Vagina (tissue), 2 donors: ENCODE results near the gene SENP1. TPM values are rescaled to one million over a fixed set of nuclear protein-coding genes. Genes with fewer than 3 reads are reported as not detected.

Experiments used
- DNase-seq, 2 donors: peaks; one replicate each; pipeline ENCODE4 v3.0.0-alpha.2; 2017; ENCODE audit errors: extremely low spot score in 2 of 2
- H3K27ac ChIP-seq: fragments of 200-600 bp; sonication (generic); one replicate; pipeline ENCODE4 v1.5.1; 2019
- H3K27me3 ChIP-seq: fragments of 200-600 bp; sonication (generic); one replicate; pipeline ENCODE4 v1.5.1; 2019
- H3K36me3 ChIP-seq, 2 donors: fragments of 200-600 bp; sonication (generic); one replicate each; pipeline ENCODE4 v1.5.1; 2017 to 2019
- H3K4me1 ChIP-seq: fragments of 200-600 bp; sonication (generic); one replicate; pipeline ENCODE4 v1.5.1; 2019
- H3K4me3 ChIP-seq, 2 donors: fragments of 200-600 bp; sonication (generic); 1 replicate in 1 of 2; 2 replicates in 1 of 2; pipeline ENCODE4 v1.5.1; 2016 to 2019
- H3K9me3 ChIP-seq: fragments of 200-600 bp; sonication (generic); one replicate; pipeline ENCODE4 v1.5.1; 2019
- POLR2A ChIP-seq, 2 donors: fragments of 450-650 bp; IDR thresholded peaks; one replicate each; pipeline ENCODE4 v1.6.1; 2017; ENCODE audit warnings: antibody characterized with exemption in 2 of 2, mild to moderate bottlenecking in 2 of 2, moderate library complexity in 2 of 2
- POLR2AphosphoS5 ChIP-seq, 2 donors: sonication (generic); formaldehyde crosslinking; IDR thresholded peaks; one replicate each; pipeline ENCODE4 v1.9.0; 2017; ENCODE audit warnings: antibody characterized with exemption in 2 of 2, mild to moderate bottlenecking in 2 of 2, low read depth in 1 of 2; ENCODE audit not compliant: insufficient read depth in 1 of 2
- intact Hi-C: fragments of 100-400 bp; cut with DNase I; formaldehyde crosslinking; loops from one replicate; pipeline ENCODE4 v1.15.1; 2023
- total RNA-seq: library from RNA; depleted of rRNA; stranded (reverse); fragments of >200 nt; gene quantifications from one replicate; pipeline ENCODE4 v1.2.3, GENCODE V29; 2016
- TF ChIP-seq, protein P1 (sequence below), 3 experiments: fragments of 450-650 bp in 2 of 3; fragments of 200-600 bp in 1 of 3; sonication (generic) in 1 of 3; IDR thresholded peaks; one replicate each; pipeline ENCODE4 v1.5.1; 2017 to 2019; ENCODE audit warnings: antibody characterized with exemption in 3 of 3, mild to moderate bottlenecking in 2 of 3, moderate library complexity in 2 of 3

Gene SENP1
- 21.4 TPM for total RNA-seq

DNA sequence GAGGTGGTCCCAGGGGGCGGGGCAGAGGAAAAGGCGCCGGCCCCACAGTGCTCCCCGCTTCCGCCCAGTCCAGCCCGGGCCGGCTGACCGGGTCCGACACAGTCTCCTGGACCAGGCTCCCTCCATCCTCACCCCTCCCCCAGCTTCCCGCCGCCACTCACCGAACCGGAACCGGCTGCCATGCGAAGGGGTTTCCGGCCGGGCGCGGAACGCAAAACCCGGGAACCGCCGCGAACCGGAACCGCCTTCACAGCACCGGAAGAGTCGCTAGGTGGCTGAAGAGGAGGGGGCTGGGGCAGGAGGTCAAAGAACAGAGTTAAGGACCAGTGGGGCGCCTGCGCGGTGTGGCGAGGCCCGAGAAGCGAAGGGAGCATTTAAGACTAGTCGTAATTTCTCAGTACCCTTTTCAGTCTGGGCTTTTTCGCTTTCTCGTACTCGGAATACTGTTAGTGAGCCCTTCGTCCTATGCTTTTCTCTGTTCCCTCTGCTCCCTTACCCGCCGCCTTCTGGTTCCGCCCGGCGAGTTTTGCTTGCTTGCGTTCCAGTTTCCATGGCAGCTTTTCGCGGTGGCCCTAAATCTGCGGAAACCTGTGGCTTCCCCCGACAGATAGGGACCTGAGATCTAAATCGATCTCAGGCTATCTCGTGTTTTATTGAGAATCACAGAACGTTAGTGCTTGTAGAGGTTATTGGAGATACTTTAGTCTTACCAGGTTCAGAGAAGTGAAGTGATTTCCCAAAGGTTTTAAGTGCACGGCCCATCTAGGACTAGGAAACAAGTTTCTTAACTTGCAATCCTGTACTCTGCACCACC lies at the start of gene SENP1:
Gene SENP1, minus strand, starts transcription at position 213 of the 814 bp plus-strand sequence. CDS start 4,607 bp downstream, outside the sequence.
- H3K4me3 ChIP-seq = peak within 1 kb of the TSS; percentile 82 to 95
- DNase-seq = peak in 1 of 2 donors; percentile 90
- H3K27me3 ChIP-seq = no peaks in the 10 kb centered on the region
- TF ChIP-seq POLR2AphosphoS5 (IDR thresholded peaks at IDR 0.05; ENCODE audit: insufficient read depth in 1 of 2, low read depth in 1 of 2) (peak; percentile 82 to 84), POLR2A (IDR thresholded peaks at IDR 0.05) (no peak)
- TF ChIP-seq, protein P1, sequence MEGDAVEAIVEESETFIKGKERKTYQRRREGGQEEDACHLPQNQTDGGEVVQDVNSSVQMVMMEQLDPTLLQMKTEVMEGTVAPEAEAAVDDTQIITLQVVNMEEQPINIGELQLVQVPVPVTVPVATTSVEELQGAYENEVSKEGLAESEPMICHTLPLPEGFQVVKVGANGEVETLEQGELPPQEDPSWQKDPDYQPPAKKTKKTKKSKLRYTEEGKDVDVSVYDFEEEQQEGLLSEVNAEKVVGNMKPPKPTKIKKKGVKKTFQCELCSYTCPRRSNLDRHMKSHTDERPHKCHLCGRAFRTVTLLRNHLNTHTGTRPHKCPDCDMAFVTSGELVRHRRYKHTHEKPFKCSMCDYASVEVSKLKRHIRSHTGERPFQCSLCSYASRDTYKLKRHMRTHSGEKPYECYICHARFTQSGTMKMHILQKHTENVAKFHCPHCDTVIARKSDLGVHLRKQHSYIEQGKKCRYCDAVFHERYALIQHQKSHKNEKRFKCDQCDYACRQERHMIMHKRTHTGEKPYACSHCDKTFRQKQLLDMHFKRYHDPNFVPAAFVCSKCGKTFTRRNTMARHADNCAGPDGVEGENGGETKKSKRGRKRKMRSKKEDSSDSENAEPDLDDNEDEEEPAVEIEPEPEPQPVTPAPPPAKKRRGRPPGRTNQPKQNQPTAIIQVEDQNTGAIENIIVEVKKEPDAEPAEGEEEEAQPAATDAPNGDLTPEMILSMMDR (IDR thresholded peaks at IDR 0.05) = peak; percentile 7 to 38 (median 31)
- no peaks in the 10 kb centered on the region for H3K36me3 ChIP-seq
- H3K9me3 ChIP-seq = no peaks in the 10 kb centered on the region
- H3K4me1 ChIP-seq = peaks cover 26% of the 10 kb centered on the region
- intact Hi-C loops = loop anchor here (5.0 kb wide), 1 partner anchor 51 kb away; the partner anchor contains the start of gene ASB8
- H3K27ac ChIP-seq = peak within 1 kb of the TSS; percentile 91

DNA sequence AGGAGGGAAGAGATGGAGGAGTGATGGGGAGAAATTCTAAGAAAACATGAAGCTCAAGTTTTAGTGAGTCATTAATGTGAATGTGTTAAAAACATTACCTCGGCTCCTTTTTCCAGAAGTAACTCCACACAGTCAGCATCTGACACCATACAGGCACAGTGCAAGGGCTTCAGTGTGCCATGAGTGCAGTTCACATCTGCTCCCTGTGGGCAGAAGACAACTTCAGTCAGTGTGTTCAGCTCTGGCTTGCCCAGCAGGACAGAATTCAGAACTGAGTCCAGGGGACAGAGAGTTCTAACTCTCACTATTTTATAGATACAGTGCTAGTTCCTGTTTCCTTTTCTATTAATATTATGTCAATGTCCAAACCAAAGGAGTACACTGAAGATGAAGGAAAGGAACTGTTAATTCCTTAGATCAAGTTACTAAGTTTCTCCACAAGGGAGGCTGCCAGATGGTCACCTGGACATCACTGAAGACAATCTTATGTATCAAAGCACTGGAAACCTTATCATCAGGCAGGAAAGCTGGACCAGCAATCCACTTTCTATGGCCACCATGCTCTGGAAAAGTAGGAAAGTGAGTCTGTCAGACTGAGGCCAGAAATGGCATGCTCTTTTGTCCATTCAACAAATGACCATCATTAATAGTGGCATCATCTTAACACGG lies 45.4 kb upstream of the SENP1 start:
- Histone ChIP-seq H3K9me3 (no peaks in the 10 kb centered on the region), H3K4me1 (peaks cover 10% of the 10 kb centered on the region), H3K27me3 (no peaks in the 10 kb centered on the region), H3K36me3 (peaks cover 0 to 41% of the 10 kb centered on the region in 2 donors), H3K4me3 (no peak overlapping the region), H3K27ac (no peak overlapping the region)
- TF ChIP-seq, protein P1 (IDR thresholded peaks at IDR 0.05) = no peak
- TF ChIP-seq POLR2AphosphoS5 (IDR thresholded peaks at IDR 0.05; ENCODE audit: insufficient read depth in 1 of 2, low read depth in 1 of 2) (no peak), POLR2A (IDR thresholded peaks at IDR 0.05) (no peak)
- intact Hi-C loops = no loop called here
- DNase-seq = no peak

DNA sequence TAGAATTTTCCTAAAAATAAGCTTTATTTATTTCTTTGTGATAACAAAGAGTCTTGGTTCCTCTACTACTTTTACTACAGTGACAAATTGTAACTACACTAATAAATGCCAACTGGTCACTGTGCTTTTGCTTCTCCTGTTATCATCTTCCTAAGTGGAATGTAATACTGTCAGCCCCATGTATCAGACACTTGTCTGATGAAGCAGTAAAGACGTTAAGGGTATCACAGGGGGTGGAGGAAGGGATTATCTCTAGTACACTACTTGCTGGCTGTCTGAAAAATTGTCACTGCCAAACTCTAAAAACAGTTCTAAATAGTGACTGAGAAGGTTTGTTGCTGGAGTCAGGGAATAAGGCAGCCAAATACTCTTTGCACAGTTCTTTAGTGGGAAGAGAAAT lies 40.1 kb upstream of the SENP1 start:
- H3K9me3 ChIP-seq = no peaks in the 10 kb centered on the region
- DNase-seq = no peak
- TF ChIP-seq POLR2AphosphoS5 (IDR thresholded peaks at IDR 0.05; ENCODE audit: insufficient read depth in 1 of 2, low read depth in 1 of 2) (no peak), POLR2A (IDR thresholded peaks at IDR 0.05) (no peak)
- TF ChIP-seq, protein P1 (IDR thresholded peaks at IDR 0.05) = no peak
- no peak overlapping the region for H3K27ac ChIP-seq
- intact Hi-C loops = no loop called here
- H3K27me3 ChIP-seq = no peaks in the 10 kb centered on the region
- no peaks in the 10 kb centered on the region for H3K4me1 ChIP-seq
- H3K36me3 ChIP-seq = peaks cover 0 to 65% of the 10 kb centered on the region in 2 donors
- no peak overlapping the region for H3K4me3 ChIP-seq

DNA sequence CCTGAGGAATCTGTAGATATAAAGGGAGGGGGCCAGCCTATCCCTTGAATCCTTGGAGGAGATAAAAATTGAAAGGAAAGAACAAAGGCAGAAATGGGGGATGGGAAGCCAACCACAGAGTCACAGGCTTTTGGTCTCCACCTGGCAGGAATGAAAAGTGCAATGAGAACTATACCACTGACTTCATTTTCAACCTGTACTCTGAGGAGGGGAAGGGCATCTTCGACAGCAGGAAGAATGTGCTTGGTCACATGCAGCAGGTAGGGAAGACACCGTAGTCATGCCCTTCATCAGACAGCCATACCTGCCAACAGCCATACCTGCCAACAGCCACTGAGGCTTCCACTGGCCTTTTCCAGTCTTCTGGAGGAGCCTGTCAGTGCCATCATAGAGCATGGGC lies 38.0 kb upstream of the SENP1 start:
- TF ChIP-seq, protein P1 (IDR thresholded peaks at IDR 0.05) = no peak
- TF ChIP-seq POLR2A (IDR thresholded peaks at IDR 0.05) (no peak), POLR2AphosphoS5 (IDR thresholded peaks at IDR 0.05; ENCODE audit: insufficient read depth in 1 of 2, low read depth in 1 of 2) (no peak)
- Histone ChIP-seq H3K27ac (no peak overlapping the region), H3K36me3 (peaks cover 0 to 59% of the 10 kb centered on the region in 2 donors), H3K9me3 (no peaks in the 10 kb centered on the region), H3K4me3 (no peak overlapping the region), H3K27me3 (no peaks in the 10 kb centered on the region), H3K4me1 (no peaks in the 10 kb centered on the region)
- intact Hi-C loops = no loop called here
- DNase-seq = no peak
